Natural killer cell (primary cell): ENCODE results near the gene CDHR3. TPM values are rescaled to one million over a fixed set of nuclear protein-coding genes. Genes with fewer than 3 reads are reported as not detected.

ENCODE experiments used
- ATAC-seq, 3 donors: fragments of 150-1000 bp in 2 of 3; fragments of 200-7000 bp in 1 of 3; cut with Tn5 transposase; 1 replicate in 1 of 3; 2 replicates in 2 of 3; pipeline ENCODE4 v1.10.0; 2021; ENCODE audit warnings: mild to moderate bottlenecking in 2 of 3, moderate library complexity in 2 of 3
- DNase-seq, 2 donors: peaks; one replicate each; pipeline versions ENCODE4 v3.0.0 to v3.0.0-alpha.2; 2013 to 2021; ENCODE audit warnings: mixed read lengths in 1 of 2
- H3K27ac ChIP-seq: one replicate; pipeline ENCODE4 v1.5.1; 2013; ENCODE audit warnings: mild to moderate bottlenecking, low read length
- H3K27me3 ChIP-seq: one replicate; pipeline ENCODE4 v1.6.1; 2013; ENCODE audit warnings: low read length; ENCODE audit not compliant: control insufficient read depth, insufficient read depth
- H3K36me3 ChIP-seq: one replicate; pipeline ENCODE4 v1.6.1; 2013; ENCODE audit warnings: low read length; ENCODE audit not compliant: control insufficient read depth, insufficient read depth
- H3K4me1 ChIP-seq: one replicate; pipeline ENCODE4 v1.6.1; 2013; ENCODE audit warnings: low read length; ENCODE audit not compliant: control insufficient read depth, insufficient read depth
- H3K4me3 ChIP-seq: one replicate; pipeline ENCODE4 v1.5.1; 2013; ENCODE audit warnings: low read length
- H3K9me3 ChIP-seq: one replicate; pipeline ENCODE4 v1.6.1; 2013; ENCODE audit warnings: low read length; ENCODE audit not compliant: control insufficient read depth, insufficient read depth
- H3K27ac Mint-ChIP-seq, 2 donors: one replicate each; pipeline ENCODE4 v1.8.0; 2022; ENCODE audit warnings: mild to moderate bottlenecking in 2 of 2, mixed read lengths in 2 of 2, moderate library complexity in 1 of 2
- H3K27me3 Mint-ChIP-seq, 2 donors: one replicate each; pipeline ENCODE4 v1.8.0; 2022; ENCODE audit warnings: low read depth in 2 of 2, mixed read lengths in 2 of 2
- H3K36me3 Mint-ChIP-seq: one replicate; pipeline ENCODE4 v1.8.0; 2022; ENCODE audit warnings: mixed read lengths
- H3K4me1 Mint-ChIP-seq, 2 donors: one replicate each; pipeline ENCODE4 v1.8.0; 2022; ENCODE audit warnings: mixed read lengths in 2 of 2
- H3K4me3 Mint-ChIP-seq: one replicate; pipeline ENCODE4 v1.8.0; 2022; ENCODE audit warnings: mild to moderate bottlenecking, moderate library complexity, mixed read lengths
- H3K9me3 Mint-ChIP-seq, 2 donors: one replicate each; pipeline ENCODE4 v1.8.0; 2022; ENCODE audit warnings: mixed read lengths in 2 of 2
- CTCF ChIP-seq: fragments of 200-600 bp; IDR thresholded peaks from one replicate; pipeline ENCODE4 v1.8.0; 2022; ENCODE audit warnings: antibody characterized with exemption
- WGBS: methylation state at CpG from one replicate; pipeline ENCODE4 v1.1.7; 2013; ENCODE audit warnings: missing lambda C conversion rate; ENCODE audit not compliant: insufficient coverage; 5-methylcytosine and 5-hydroxymethylcytosine counted together
- intact Hi-C: fragments of 100-400 bp; cut with micrococcal nuclease; formaldehyde crosslinking; loops from one replicate; pipeline ENCODE4 v1.14.2; 2022
- total RNA-seq, 4 donors: library from RNA; stranded (reverse); fragments of 120-200 nt in 1 of 4; gene quantifications; one replicate each; pipeline versions ENCODE4 v1.2.3 to v1.2.4, GENCODE V29; 2013 to 2022

Gene CDHR3
- total RNA-seq, 3 donors from 2014 or later (not counting 1 experiment from before 2014, with no cell fraction given), result 9.2 to 12.4 (median 10.2) TPM

GRCh38 chr7:106034383-106034782, 71.3 kb downstream of the CDHR3 start:
- peaks cover 28 to 42% of the 10 kb centered on the region in 2 donors for H3K27me3 Mint-ChIP-seq
- H3K27ac Mint-ChIP-seq, result no peak overlapping the region
- 98% methylated on average over 2 of the region's 2 CpGs for WGBS
- no peaks in the 10 kb centered on the region for H3K36me3 ChIP-seq
- H3K4me1 ChIP-seq, result no peaks in the 10 kb centered on the region
- H3K27ac ChIP-seq, result no peak overlapping the region
- peaks cover 3% of the 10 kb centered on the region for H3K27me3 ChIP-seq
- DNase-seq (no peak), ATAC-seq (no peak)
- no peak overlapping the region for H3K4me3 ChIP-seq
- H3K9me3 Mint-ChIP-seq, result no peaks in the 10 kb centered on the region
- no peaks in the 10 kb centered on the region for H3K4me1 Mint-ChIP-seq
- H3K36me3 Mint-ChIP-seq, result peaks cover 8% of the 10 kb centered on the region
- H3K9me3 ChIP-seq, result no peaks in the 10 kb centered on the region
- no peak overlapping the region for H3K4me3 Mint-ChIP-seq
- intact Hi-C loops, result no loop called here
- TF ChIP-seq CTCF, result no peak

- ATAC-seq, result no peak
- DNase-seq, result no peak
- 90% methylated on average over 6 of the region's 8 CpGs for WGBS
- no peak overlapping the region for H3K27ac Mint-ChIP-seq
- intact Hi-C loops, result no loop called here
- H3K9me3 ChIP-seq, result no peaks in the 10 kb centered on the region
- H3K4me1 ChIP-seq, result no peaks in the 10 kb centered on the region
- TF ChIP-seq CTCF, result no peak
- H3K36me3 ChIP-seq, result no peaks in the 10 kb centered on the region
- H3K4me3 ChIP-seq, result no peak overlapping the region
- H3K9me3 Mint-ChIP-seq, result no peaks in the 10 kb centered on the region
- H3K4me1 Mint-ChIP-seq, result no peaks in the 10 kb centered on the region
- H3K4me3 Mint-ChIP-seq, result no peak overlapping the region
- peaks cover 8% of the 10 kb centered on the region for H3K36me3 Mint-ChIP-seq
- H3K27me3 Mint-ChIP-seq, result peaks cover 25 to 30% of the 10 kb centered on the region in 2 donors
- H3K27ac ChIP-seq, result no peak overlapping the region
- H3K27me3 ChIP-seq, result peaks cover 3% of the 10 kb centered on the region
Observed at GRCh38 chr7:106035568-106035967, 72.5 kb downstream of the CDHR3 start.

- Mint-ChIP-seq H3K36me3 (peaks cover 8% of the 10 kb centered on the region), H3K9me3 (no peaks in the 10 kb centered on the region), H3K27me3 (peaks cover 24 to 26% of the 10 kb centered on the region in 2 donors), H3K27ac (no peak overlapping the region), H3K4me1 (no peaks in the 10 kb centered on the region), H3K4me3 (no peak overlapping the region)
- intact Hi-C loops, result no loop called here
- no peaks in the 10 kb centered on the region for H3K9me3 ChIP-seq
- no peak overlapping the region for H3K27ac ChIP-seq
- no peak overlapping the region for H3K4me3 ChIP-seq
- no peak for TF ChIP-seq CTCF
- no peaks in the 10 kb centered on the region for H3K36me3 ChIP-seq
- no peaks in the 10 kb centered on the region for H3K4me1 ChIP-seq
- 89% methylated on average over 6 of the region's 6 CpGs for WGBS
- DNase-seq (no peak), ATAC-seq (no peak)
- H3K27me3 ChIP-seq, result peaks cover 3% of the 10 kb centered on the region
Observed at GRCh38 chr7:106036004-106036403, 72.9 kb downstream of the CDHR3 start.

GRCh38 chr7:106037489-106038176, 74.6 kb downstream of the CDHR3 start:
- Mint-ChIP-seq H3K36me3 (no peaks in the 10 kb centered on the region), H3K27me3 (peaks cover 18 to 21% of the 10 kb centered on the region in 2 donors), H3K27ac (no peak overlapping the region), H3K4me1 (peaks cover 5% of the 10 kb centered on the region in 2 donors), H3K4me3 (no peak overlapping the region), H3K9me3 (no peaks in the 10 kb centered on the region)
- ATAC-seq, result no peak
- no peak overlapping the region for H3K4me3 ChIP-seq
- intact Hi-C loops, result no loop called here
- H3K27ac ChIP-seq, result no peak overlapping the region
- peaks cover 4% of the 10 kb centered on the region for H3K4me1 ChIP-seq
- no peaks in the 10 kb centered on the region for H3K36me3 ChIP-seq
- no peak for TF ChIP-seq CTCF
- DNase-seq, result no peak
- H3K27me3 ChIP-seq, result peaks cover 7% of the 10 kb centered on the region
- no peaks in the 10 kb centered on the region for H3K9me3 ChIP-seq
- WGBS, result 96% methylated on average over 6 of the region's 7 CpGs
